Endothelial cell of umbilical vein (primary cell): ENCODE data around the gene STH. TPM values are rescaled to one million over a fixed set of nuclear protein-coding genes. Genes with fewer than 3 reads are reported as not detected.
"Not testable (repeated sequence)": the region's sequence is repeated elsewhere in the genome, so short reads cannot be mapped to it uniquely, and the experiment has no call there.

Experiments used
- BruUV-seq: library from RNA; stranded (reverse); fragments of 400-500 nt; replicated peaks from 2 replicates; lab custom pipeline; 2021; lab: Mats Ljungman, UMichigan
- CTCF ChIA-PET: fragments of 300-600, 350-600 bp; sonication (Branson Sonifier 250); formaldehyde crosslinking; loops from one replicate; lab custom pipeline; 2021; ENCODE audit warnings: antibody characterized with exemption, inconsistent platforms; lab: Charles Lee
- POLR2A ChIA-PET: fragments of 300-600, 350-600 bp; sonication (Branson Sonifier 250); formaldehyde crosslinking; loops from one replicate; lab custom pipeline; 2021; ENCODE audit warnings: antibody characterized with exemption, inconsistent platforms; lab: Charles Lee
- DNase-seq: peaks from one replicate; pipeline ENCODE4 v3.0.0-alpha.2; 2011; ENCODE audit warnings: low read depth, low spot score
- FAIRE-seq: peaks from 2 replicates; lab custom pipeline; 2011; peaks lifted over from hg19 to GRCh38; lab: Jason Lieb, UNC
- H2AFZ ChIP-seq: 2 replicates; pipeline ENCODE4 v1.6.0; 2012; ENCODE audit warnings: low read depth, low read length, control low read depth, inconsistent platforms
- H3K27ac ChIP-seq: 2 replicates; pipeline ENCODE4 v1.5.1; 2011; ENCODE audit warnings: low read depth, mild to moderate bottlenecking, control low read depth, low read length, moderate library complexity; ENCODE audit not compliant: insufficient read depth
- H3K27me3 ChIP-seq, 2 experiments: 2 replicates each; pipeline versions ENCODE4 v1.6.0 to v1.6.1; 2011; ENCODE audit warnings: low read length in 2 of 2, mixed read lengths in 1 of 2; ENCODE audit not compliant: control insufficient read depth in 2 of 2, insufficient read depth in 2 of 2
- H3K36me3 ChIP-seq, 2 experiments: 2 replicates in 1 of 2; 3 replicates in 1 of 2; pipeline ENCODE4 v1.5.1; 2011; ENCODE audit warnings: low read length in 2 of 2, mild to moderate bottlenecking in 1 of 2, moderate library complexity in 1 of 2; ENCODE audit not compliant: control insufficient read depth in 2 of 2, insufficient read depth in 2 of 2; ENCODE audit errors: extremely low read depth in 1 of 2
- H3K4me1 ChIP-seq: 3 replicates; pipeline ENCODE4 v1.5.1; 2011; ENCODE audit warnings: mild to moderate bottlenecking, low read length; ENCODE audit not compliant: control insufficient read depth, insufficient read depth; ENCODE audit errors: extremely low read depth
- H3K4me2 ChIP-seq: 2 replicates; pipeline ENCODE4 v1.6.1; 2011; ENCODE audit warnings: low read length, control low read depth, mixed read lengths; ENCODE audit not compliant: insufficient read depth
- H3K4me3 ChIP-seq, 3 experiments: fragments of 200-600 bp in 1 of 3; sonication (generic), shearing (Covaris generic) in 1 of 3; replicated peaks in 1 of 3; 2 replicates each; pipeline ENCODE4 v1.5.1; 2011 to 2016; ENCODE audit warnings: control low read depth in 3 of 3, low read length in 3 of 3, mild to moderate bottlenecking in 2 of 3, inconsistent platforms in 1 of 3, low read depth in 1 of 3, moderate library complexity in 1 of 3; ENCODE audit not compliant: insufficient read depth in 1 of 3
- H3K79me2 ChIP-seq: 2 replicates; pipeline ENCODE4 v1.6.0; 2012; ENCODE audit warnings: low read length, inconsistent platforms; ENCODE audit not compliant: control insufficient read depth, insufficient read depth
- H3K9ac ChIP-seq: replicated peaks from 2 replicates; pipeline ENCODE3; 2011; ENCODE audit warnings: low read length, control low read depth; ENCODE audit not compliant: insufficient read depth; ENCODE audit errors: extremely low read depth
- H3K9me1 ChIP-seq: replicated peaks from 3 replicates; pipeline ENCODE4 v1.6.0; 2011; ENCODE audit warnings: mild to moderate bottlenecking, low read length; ENCODE audit not compliant: control insufficient read depth, insufficient read depth; ENCODE audit errors: extremely low read depth
- H3K9me3 ChIP-seq: replicated peaks from 2 replicates; pipeline ENCODE4 v1.5.1; 2012; ENCODE audit warnings: low read length, inconsistent platforms; ENCODE audit not compliant: control insufficient read depth, insufficient read depth
- H4K20me1 ChIP-seq: replicated peaks from 2 replicates; pipeline ENCODE3; 2011; ENCODE audit warnings: mild to moderate bottlenecking, low read length; ENCODE audit not compliant: control insufficient read depth, insufficient read depth; ENCODE audit errors: extremely low read depth
- EZH2 ChIP-seq: IDR thresholded peaks from 2 replicates; pipeline ENCODE4 v1.6.1; 2012; ENCODE audit warnings: borderline replicate concordance, low read depth, mild to moderate bottlenecking, moderate library complexity, low read length, inconsistent platforms; ENCODE audit not compliant: severe bottlenecking
- JUN ChIP-seq: IDR thresholded peaks from 2 replicates; pipeline ENCODE4 v1.6.1; 2011; ENCODE audit warnings: borderline replicate concordance, low read depth; ENCODE audit not compliant: insufficient read length, insufficient read depth
- POLR2A ChIP-seq: IDR thresholded peaks from 2 replicates; pipeline ENCODE4 v1.6.1; 2012; ENCODE audit warnings: low read depth, mild to moderate bottlenecking, control low read depth, low read length
- dilution Hi-C: fragments of 300-500 bp; cut with MboI; formaldehyde crosslinking; loops from one replicate; pipeline ENCODE4 v1.15.0; 2019; ENCODE audit warnings: low sequenced_read_pairs; ENCODE audit not compliant: extremely low pct_ligation_motif_present
- intact Hi-C: fragments of 100-400 bp; cut with micrococcal nuclease; formaldehyde crosslinking; loops from one replicate; pipeline ENCODE4 v1.10.0; 2022
- polyA plus RNA-seq, 4 experiments: library from polyadenylated mRNA; depleted of rRNA in 3 of 4; stranded (reverse) in 3 of 4; unstranded in 1 of 4; fragments of >200 nt; gene quantifications; 2 replicates each; pipeline versions ENCODE4 v1.2.1 to v1.2.3, GENCODE V29; 2011 to 2012; ENCODE audit warnings: missing spikeins in 1 of 4
- total RNA-seq: library from RNA; stranded (reverse); gene quantifications from 2 replicates; pipeline ENCODE4 v1.2.3, GENCODE V29; 2021
- TF ChIP-seq, protein P1 (sequence below): IDR thresholded peaks from 2 replicates; pipeline ENCODE4 v1.6.1; 2011; ENCODE audit not compliant: insufficient read depth, insufficient read length

The STH gene
- total and polyA plus RNA-seq, 2 donors (not counting 3 experiments of a cell fraction or from before 2014, with no cell fraction given): not detected

DNA sequence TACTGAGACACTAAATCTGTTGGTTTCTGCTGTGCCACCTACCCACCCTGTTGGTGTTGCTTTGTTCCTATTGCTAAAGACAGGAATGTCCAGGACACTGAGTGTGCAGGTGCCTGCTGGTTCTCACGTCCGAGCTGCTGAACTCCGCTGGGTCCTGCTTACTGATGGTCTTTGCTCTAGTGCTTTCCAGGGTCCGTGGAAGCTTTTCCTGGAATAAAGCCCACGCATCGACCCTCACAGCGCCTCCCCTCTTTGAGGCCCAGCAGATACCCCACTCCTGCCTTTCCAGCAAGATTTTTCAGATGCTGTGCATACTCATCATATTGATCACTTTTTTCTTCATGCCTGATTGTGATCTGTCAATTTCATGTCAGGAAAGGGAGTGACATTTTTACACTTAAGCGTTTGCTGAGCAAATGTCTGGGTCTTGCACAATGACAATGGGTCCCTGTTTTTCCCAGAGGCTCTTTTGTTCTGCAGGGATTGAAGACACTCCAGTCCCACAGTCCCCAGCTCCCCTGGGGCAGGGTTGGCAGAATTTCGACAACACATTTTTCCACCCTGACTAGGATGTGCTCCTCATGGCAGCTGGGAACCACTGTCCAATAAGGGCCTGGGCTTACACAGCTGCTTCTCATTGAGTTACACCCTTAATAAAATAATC lies 14.6 kb downstream of the STH start:
- POLR2A ChIA-PET: no interaction called here
- Histone ChIP-seq H4K20me1 (no peaks in the 10 kb centered on the region), H2AFZ (no peak overlapping the region), H3K27me3 (peaks cover 0 to 2% of the 10 kb centered on the region in 2 experiments), H3K79me2 (no peaks in the 10 kb centered on the region), H3K27ac (no peak overlapping the region), H3K4me3 (no peak overlapping the region), H3K4me1 (no peaks in the 10 kb centered on the region), H3K4me2 (no peak overlapping the region), H3K9me1 (no peaks in the 10 kb centered on the region), H3K9ac (no peak overlapping the region), H3K9me3 (no peaks in the 10 kb centered on the region), H3K36me3 (no peaks in the 10 kb centered on the region)
- CTCF ChIA-PET: interaction anchor here (1.5 kb wide), 1 partner anchor 199 kb away, joined by 4 read pairs; no protein-coding TSS in a partner anchor
- FAIRE-seq (no peak), DNase-seq (no peak)
- BruUV-seq: no TSS peak
- dilution Hi-C loops (no loop called here), intact Hi-C loops (no loop called here)
- TF ChIP-seq JUN (no peak), EZH2 (no peak), POLR2A (no peak)
- TF ChIP-seq, protein P1, sequence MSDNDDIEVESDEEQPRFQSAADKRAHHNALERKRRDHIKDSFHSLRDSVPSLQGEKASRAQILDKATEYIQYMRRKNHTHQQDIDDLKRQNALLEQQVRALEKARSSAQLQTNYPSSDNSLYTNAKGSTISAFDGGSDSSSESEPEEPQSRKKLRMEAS: no peak

DNA sequence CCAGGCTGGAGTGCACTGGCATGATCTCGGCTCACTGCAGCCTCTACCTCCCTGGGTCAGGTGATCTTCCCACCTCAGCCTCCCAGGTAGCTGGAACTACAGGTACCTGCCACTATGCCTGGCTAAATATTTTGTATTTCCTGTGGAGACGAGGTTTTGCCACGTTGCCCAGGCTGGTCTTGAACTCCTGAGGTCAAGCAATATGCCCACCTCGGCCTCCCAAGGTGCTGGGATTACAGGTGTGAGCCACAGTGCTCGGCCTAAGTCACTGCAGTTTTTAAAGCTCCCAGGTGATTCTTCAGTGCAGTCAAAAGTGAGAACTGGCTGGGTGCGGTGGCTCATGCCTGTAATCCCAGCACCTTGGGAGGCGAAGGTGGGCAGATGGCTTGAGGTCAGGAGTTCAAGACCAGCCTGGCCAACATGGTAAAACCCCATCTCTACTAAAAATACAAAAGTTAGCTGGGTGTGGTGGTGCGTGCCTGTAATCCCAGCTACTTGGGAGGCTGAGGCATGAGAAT lies 20.4 kb downstream of the STH start:
- BruUV-seq, H3K36me3 ChIP-seq, H4K20me1 ChIP-seq, H3K27ac ChIP-seq, H3K9me1 ChIP-seq, H3K4me1 ChIP-seq, DNase-seq, H2AFZ ChIP-seq, H3K9me3 ChIP-seq, FAIRE-seq, intact Hi-C loops, POLR2A ChIA-PET, H3K4me3 ChIP-seq, H3K27me3 ChIP-seq, H3K4me2 ChIP-seq, H3K9ac ChIP-seq, dilution Hi-C loops, H3K79me2 ChIP-seq: not testable (repeated sequence)
- CTCF ChIA-PET: interaction anchor here (0.6 to 3.9 kb wide), 3 partner anchors 11 to 193 kb away, joined by 3 to 13 read pairs (median 5); partner anchors contain the start of gene KANSL1
